Chondrocyte (in vitro differentiated cells): Measurements from ENCODE around the gene ATG4B. TPM values are rescaled to one million over a fixed set of nuclear protein-coding genes. Genes with fewer than 3 reads are reported as not detected.

Experiments
- DNase-seq: peaks from one replicate; pipeline ENCODE4 v3.0.0; 2021; ENCODE audit warnings: mixed read lengths, low spot score
- H3K27ac Mint-ChIP-seq: one replicate; pipeline ENCODE4 v1.8.0; 2021; ENCODE audit warnings: mild to moderate bottlenecking, moderate library complexity, mixed read lengths; ENCODE audit not compliant: unreplicated experiment
- H3K27me3 Mint-ChIP-seq: 2 replicates; pipeline ENCODE4 v1.8.0; 2021; ENCODE audit warnings: low read depth, mixed read lengths
- H3K36me3 Mint-ChIP-seq: 2 replicates; pipeline ENCODE4 v1.8.0; 2021; ENCODE audit warnings: low read depth, mixed read lengths
- H3K4me1 Mint-ChIP-seq: 2 replicates; pipeline ENCODE4 v1.8.0; 2021; ENCODE audit warnings: low read depth, mild to moderate bottlenecking, mixed read lengths
- H3K4me3 Mint-ChIP-seq: one replicate; pipeline ENCODE4 v1.8.0; 2021; ENCODE audit warnings: mild to moderate bottlenecking, moderate library complexity, mixed read lengths; ENCODE audit not compliant: unreplicated experiment
- H3K9me3 Mint-ChIP-seq: 2 replicates; pipeline ENCODE4 v1.8.0; 2021; ENCODE audit warnings: low read depth, mixed read lengths
- CTCF ChIP-seq: fragments of 200-600 bp; sonication (generic); IDR thresholded peaks from 2 replicates; pipeline ENCODE4 v1.5.0; 2021; ENCODE audit warnings: antibody characterized with exemption, mild to moderate bottlenecking, moderate library complexity
- total RNA-seq: library from RNA; stranded (reverse); gene quantifications from 3 replicates; pipeline ENCODE4 v1.2.1, GENCODE V29; 2021

The ATG4B gene
- total RNA-seq, 1 donor from 2014 or later = 57.2 TPM

DNA sequence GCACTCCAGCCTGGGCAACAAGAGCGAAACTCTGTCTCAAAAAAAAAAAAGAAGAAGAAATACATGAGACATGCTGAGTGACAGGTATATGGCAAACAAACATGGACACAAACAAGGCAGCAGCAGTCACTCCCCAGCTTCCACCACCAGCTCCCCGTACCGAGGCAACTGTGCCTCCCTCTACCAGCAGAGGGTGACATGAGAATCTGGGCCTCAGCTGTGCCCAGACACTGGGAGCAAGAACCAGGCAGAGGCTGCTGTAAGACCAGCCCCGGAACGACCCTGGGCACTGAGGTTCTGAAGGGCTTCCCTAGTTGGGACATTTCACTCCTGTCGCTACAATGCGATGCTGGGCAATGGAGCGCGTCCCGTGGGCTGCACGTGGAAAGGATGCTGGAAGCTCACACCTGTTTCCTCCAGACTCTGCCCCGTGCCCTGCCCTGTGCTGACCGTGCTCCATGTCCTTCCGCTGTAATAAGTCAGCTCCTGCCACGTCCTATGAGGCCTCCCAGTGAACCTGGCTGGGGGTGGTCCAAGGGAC lies 41.8 kb upstream of the ATG4B start:
- peak; percentile 64 for DNase-seq
- Mint-ChIP-seq H3K4me1 (peaks cover 15% of the 10 kb centered on the region), H3K36me3 (peaks cover 10% of the 10 kb centered on the region), H3K4me3 (no peak overlapping the region), H3K27ac (no peak overlapping the region), H3K9me3 (no peaks in the 10 kb centered on the region), H3K27me3 (no peaks in the 10 kb centered on the region)
- peak; percentile 66 for TF ChIP-seq CTCF

GRCh38 chr2:241597561-241597960 lies 39.9 kb upstream of the ATG4B start:
- Mint-ChIP-seq H3K27me3 (no peaks in the 10 kb centered on the region), H3K4me3 (no peak overlapping the region), H3K9me3 (no peaks in the 10 kb centered on the region), H3K36me3 (peaks cover 16% of the 10 kb centered on the region), H3K27ac (no peak overlapping the region), H3K4me1 (peaks cover 15% of the 10 kb centered on the region)
- peak; percentile 52 for DNase-seq
- TF ChIP-seq CTCF = no peak

- H3K36me3 Mint-ChIP-seq = peaks cover 16% of the 10 kb centered on the region
Measured at GRCh38 chr2:241598061-241598460, 39.4 kb upstream of the ATG4B start.

GRCh38 chr2:241598487-241598886 lies 39.0 kb upstream of the ATG4B start:
- TF ChIP-seq CTCF = peak; percentile 64
- no peaks in the 10 kb centered on the region for H3K27me3 Mint-ChIP-seq
- H3K36me3 Mint-ChIP-seq = peaks cover 18% of the 10 kb centered on the region
- DNase-seq = no peak
- H3K27ac Mint-ChIP-seq = no peak overlapping the region
- no peaks in the 10 kb centered on the region for H3K9me3 Mint-ChIP-seq
- H3K4me3 Mint-ChIP-seq = no peak overlapping the region
- H3K4me1 Mint-ChIP-seq = peaks cover 15% of the 10 kb centered on the region

More at GRCh38 chr2:241598061-241598460, 39.4 kb upstream of the ATG4B start:
- no peak for TF ChIP-seq CTCF
- Mint-ChIP-seq H3K9me3 (no peaks in the 10 kb centered on the region), H3K27me3 (no peaks in the 10 kb centered on the region), H3K4me3 (no peak overlapping the region), H3K27ac (no peak overlapping the region), H3K4me1 (peaks cover 15% of the 10 kb centered on the region)
- no peak for DNase-seq

DNA sequence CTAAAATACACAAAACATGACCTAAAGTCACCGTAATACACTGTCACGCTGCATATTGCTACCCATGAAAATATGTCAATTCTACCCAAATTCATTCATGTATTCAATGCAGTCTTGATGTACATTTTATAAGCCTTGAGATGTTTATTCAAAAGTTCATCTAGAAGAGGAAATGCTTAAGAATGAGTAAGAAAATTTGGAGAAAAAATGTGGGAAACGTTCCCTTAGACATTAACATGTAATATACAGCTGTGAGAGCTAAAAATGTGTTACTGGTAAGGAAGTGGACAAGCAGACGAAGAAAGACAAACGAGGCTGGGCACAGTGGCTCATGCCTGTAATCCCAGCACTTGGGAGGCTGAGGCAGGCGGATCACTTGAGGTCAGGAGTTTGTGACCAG lies 37.9 kb upstream of the ATG4B start:
- no peak overlapping the region for H3K4me3 Mint-ChIP-seq
- peak; percentile 17 for DNase-seq
- H3K9me3 Mint-ChIP-seq = no peaks in the 10 kb centered on the region
- H3K4me1 Mint-ChIP-seq = peaks cover 15% of the 10 kb centered on the region
- peak overlapping the region; percentile 42 for H3K27ac Mint-ChIP-seq
- no peaks in the 10 kb centered on the region for H3K27me3 Mint-ChIP-seq
- no peak for TF ChIP-seq CTCF
- H3K36me3 Mint-ChIP-seq = peaks cover 16% of the 10 kb centered on the region
